ENCODE measurements around the gene RHBDF1.

Gene RHBDF1

DNA sequence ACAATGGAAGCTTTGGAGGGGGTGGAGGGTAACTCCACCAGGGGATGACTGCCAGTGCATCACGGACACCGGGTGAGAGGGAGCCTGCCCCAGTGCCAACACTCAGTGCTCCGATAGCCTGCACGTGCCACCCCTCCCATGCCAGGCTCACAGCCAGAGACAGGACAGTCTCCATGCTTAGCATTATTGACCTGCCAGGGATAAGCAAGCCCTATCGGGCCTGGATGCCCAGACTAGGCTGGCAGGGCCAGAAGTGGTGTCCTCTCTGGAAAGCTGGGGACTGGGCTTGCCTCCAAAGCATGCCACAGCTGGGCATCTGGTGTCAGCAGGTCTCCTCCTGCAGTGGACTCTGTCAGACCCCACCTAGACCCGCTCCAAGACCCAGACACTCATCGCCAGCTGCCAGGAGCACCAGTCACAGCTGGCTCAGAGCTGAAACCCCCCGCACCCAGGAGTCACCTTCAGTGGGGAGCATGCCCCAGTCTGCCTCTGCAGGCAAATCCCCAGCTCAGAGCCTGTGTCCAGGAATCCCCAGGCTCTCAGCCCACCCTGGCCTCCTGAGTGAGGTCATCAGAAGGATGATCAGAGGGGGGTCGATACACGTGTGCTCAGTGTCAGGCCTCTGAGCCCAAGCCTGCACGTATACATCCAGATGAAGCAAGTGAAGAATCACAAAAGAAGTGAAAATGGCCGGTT lies 1.8 kb upstream of the RHBDF1 start:
- no peak for DNase-seq

GRCh38 chr16:71540-72401 lies 660 bp downstream of the RHBDF1 start:
- peak; percentile 71 for DNase-seq

DNA sequence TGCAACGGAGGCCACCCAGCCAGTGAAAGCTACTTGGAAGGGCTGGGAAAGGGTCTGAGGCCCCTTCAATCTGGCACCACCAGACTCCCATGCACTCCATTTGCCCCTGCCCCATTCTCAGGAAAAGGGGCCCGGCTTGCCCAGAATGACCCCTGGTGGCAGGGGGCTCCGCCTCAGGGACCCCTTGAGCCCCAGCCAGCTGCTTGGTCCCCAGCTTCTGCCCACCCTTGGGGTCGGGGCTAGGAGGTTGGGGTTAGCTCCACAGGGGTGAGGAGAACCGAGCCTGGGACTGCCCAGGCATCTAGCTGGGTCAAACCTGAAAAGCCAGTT lies 1.3 kb downstream of the RHBDF1 start:
- DNase-seq, result no peak

DNA sequence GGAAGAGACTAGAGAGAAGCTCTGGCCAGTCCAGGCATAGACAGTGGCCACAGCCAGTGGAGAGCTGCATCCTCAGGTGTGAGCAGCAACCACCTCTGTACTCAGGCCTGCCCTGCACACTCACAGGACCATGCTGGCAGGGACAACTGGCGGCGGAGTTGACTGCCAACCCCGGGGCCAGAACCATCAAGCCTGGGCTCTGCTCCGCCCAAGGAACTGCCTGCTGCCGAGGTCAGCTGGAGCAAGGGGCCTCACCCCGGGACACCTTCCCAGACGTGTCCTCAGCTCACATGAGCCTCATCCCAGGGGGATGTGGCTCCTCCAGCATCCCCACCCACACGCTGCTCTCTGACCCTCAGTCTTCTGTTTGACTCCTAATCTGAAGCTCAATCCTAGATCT lies 3.2 kb downstream of the RHBDF1 start:
- no peak for DNase-seq

GRCh38 chr16:67884-68789 lies 4.3 kb downstream of the RHBDF1 start:
- no peak for DNase-seq

- DNase-seq, result no peak
Measured at GRCh38 chr16:67183-67791, 5.1 kb downstream of the RHBDF1 start.

- no peak for DNase-seq
Measured at GRCh38 chr16:66309-67182, 5.9 kb downstream of the RHBDF1 start.

- peak; percentile 64 for DNase-seq
Measured at GRCh38 chr16:65745-66144, 6.7 kb downstream of the RHBDF1 start.

DNA sequence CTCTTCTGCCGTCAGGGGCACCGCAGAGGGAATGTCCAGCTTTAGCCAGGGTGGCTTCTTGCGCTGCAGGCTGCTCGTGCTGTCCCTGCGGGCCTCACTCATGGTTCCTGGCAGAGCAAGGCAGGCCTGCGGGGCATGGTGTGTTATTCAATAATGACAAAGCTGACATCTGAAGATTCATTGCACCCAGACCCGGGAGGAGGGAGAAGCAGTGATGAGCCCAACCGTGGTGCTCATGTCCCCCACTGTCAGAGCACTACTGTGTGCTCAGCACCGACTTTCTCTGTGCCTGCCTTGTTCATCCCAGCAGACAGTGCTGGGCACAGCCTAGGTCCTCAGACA lies 7.5 kb downstream of the RHBDF1 start:
- no peak for DNase-seq

- DNase-seq, result no peak
Measured at GRCh38 chr16:63998-64913, 8.2 kb downstream of the RHBDF1 start.

DNA sequence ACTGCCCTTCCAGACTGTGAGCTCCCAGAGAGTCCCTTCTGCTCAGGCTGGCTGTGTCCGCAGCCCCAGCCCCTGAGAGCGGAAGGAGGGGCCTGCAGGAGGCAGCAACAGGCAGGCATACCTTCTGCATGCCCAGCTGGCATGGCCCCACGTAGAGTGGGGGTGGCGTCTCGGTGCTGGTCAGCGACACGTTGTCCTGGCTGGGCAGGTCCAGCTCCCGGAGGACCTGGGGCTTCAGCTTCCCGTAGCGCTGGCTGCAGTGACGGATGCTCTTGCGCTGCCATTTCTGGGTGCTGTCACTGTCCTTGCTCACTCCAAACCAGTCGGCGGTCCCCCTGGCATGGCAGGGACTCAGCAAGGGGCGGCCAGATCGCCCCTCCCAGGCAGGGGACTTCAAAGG lies 9.0 kb downstream of the RHBDF1 start:
- no peak for DNase-seq

GRCh38 chr16:62968-63391 lies 9.5 kb downstream of the RHBDF1 start:
- no peak for DNase-seq

DNA sequence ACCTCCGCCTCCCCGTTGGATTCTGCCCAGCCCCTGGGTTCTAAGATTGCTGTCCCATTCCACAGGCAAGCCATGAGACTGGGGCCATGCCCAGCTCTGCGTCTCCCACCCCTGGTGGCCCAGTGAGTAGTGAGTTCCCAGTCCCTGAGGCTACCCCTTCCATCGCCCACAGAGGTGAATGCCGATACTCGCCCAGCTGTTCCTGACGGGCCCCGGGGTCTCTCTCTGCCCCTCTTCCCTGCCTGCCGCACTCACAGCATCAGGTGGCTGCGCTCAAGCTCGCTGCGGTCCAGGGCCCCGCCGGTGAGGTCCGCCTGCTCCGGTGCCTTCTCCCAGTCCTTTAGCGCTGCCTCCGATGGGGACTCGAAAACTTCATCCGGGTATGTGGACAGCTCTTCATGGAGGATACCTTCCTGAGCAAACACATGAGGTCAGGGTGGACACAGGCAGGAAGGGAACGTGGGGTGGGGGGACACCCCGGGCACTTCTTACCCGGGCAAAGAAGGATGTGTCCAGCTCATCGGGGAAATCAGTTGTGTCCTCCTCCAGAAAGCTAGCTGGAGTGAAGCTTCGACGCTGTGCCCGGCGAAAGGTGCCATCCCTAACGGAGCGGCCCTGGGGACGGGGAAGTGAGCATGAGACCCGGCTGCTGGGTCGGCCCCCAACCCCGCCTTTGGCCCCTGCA lies 10.0 kb downstream of the RHBDF1 start:
- DNase-seq, result no peak

DNA sequence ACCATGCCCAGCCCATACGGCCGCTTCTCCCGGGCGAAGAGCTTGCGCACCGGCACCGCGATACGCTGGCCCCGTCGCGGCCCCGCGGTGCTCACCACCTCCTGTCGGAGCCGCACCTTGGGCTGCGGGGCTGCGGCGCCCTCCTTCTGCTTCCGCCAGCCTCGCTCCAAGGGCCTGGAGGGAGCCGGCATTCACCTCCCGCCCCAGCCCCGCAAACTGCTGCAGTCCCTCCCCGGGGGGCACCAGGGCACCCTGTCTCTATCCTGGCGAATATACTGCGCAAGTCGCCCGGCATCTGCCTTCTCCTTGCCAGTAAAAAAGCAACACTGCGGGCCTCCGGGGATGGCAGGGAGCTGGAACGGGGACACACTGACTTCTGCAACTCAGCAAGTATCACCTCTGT lies 10.6 kb downstream of the RHBDF1 start:
- no peak for DNase-seq

DNA sequence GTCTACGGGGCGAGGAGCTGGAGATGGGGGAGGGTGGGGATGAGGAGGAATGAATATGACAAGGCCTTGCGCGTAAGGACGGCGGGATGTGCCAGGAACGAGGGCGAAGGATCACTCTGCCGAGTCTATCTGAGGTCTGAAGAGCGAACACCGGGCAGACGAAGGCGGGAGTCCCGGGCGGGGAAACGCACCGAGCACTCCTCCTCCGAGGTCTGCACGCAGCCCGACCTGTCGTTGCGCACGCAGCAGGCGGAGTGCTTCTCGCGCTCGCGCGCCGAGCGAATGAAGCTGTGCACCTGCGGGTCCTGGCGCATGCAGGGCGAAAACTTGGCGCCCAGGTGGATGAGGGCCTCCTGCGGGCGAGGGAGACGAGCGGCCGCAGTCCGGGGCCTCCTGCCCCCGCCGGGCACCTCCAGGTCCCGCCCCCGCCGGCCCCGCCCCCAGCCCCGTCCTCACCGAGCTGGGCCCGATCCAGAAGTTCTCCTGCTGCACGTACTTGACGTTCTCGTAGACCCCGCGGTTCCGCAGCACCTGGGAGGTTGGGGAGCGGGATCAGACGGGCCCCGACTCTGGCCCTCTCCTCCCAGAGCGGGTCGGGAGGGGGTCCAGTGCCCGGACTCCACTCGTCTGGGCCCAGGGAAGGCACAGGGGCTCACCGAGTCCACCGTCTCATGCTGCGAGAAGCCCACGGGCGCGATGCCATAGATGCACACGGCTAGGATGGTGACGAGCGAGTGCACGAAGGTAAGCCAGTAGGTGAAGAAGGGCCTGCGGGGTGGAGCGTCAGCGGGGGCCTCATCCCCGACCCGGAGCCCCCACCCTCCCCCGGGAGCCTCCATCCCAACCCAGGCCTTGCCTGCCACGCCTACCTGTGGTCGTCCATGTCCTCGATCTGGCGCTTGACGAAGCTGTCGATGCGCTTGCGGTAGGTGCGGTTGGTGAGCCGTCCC lies 11.2 kb downstream of the RHBDF1 start:
- DNase-seq, result no peak

DNA sequence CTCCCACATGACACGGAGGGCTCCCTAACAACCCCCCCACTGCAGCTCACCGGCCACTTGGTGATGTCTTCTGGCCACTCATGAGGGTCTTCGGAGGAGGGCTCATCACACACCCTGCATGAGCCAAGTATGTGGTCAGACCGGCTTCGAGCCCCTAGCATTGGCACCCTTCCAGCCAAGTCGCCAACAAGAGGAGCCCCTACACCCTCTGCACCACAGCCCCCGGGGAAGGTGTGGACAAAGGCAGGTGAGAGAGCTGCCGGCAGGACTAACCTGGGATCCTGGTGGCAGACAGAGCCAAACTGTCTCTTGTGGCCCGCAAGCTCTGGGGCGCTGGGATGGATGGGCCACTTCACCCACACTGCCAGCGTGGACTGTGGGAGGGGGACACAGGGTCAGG lies 12.3 kb downstream of the RHBDF1 start:
- no peak for DNase-seq

- no peak for DNase-seq
Measured at GRCh38 chr16:59440-60059, 12.9 kb downstream of the RHBDF1 start.
